ENCODE data around the gene AOX1.

Gene AOX1

DNA sequence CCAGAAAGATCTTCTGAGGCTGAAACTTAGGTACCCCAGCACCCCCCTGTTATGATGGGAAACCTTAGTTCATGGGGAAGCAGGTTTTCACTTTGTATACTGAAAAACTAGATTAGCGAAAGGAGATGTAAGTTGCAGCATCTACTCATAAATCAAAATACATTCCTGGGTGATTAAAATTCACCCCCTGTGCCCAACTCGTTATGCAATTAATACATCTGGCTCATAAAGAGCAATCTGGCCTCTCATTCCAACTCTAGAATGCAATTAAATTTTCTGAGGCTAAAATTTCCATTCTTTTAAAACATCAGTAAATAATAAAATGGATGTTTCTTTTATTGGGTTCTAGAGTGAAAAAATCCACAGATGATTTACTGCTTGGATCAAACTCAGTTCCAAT is 115.0 kb downstream of the AOX1 start:
- no peak for DNase-seq (ENCODE audit: extremely low read depth, low read depth)
- TF ChIP-seq CTCF (IDR thresholded peaks at IDR 0.05; ENCODE audit: low read depth, low read length): no peak

GRCh38 chr2:200702044-200702443 is 116.2 kb downstream of the AOX1 start:
- no peak for DNase-seq (ENCODE audit: extremely low read depth, low read depth)
- no peak for TF ChIP-seq CTCF (IDR thresholded peaks at IDR 0.05; ENCODE audit: low read depth, low read length)

DNA sequence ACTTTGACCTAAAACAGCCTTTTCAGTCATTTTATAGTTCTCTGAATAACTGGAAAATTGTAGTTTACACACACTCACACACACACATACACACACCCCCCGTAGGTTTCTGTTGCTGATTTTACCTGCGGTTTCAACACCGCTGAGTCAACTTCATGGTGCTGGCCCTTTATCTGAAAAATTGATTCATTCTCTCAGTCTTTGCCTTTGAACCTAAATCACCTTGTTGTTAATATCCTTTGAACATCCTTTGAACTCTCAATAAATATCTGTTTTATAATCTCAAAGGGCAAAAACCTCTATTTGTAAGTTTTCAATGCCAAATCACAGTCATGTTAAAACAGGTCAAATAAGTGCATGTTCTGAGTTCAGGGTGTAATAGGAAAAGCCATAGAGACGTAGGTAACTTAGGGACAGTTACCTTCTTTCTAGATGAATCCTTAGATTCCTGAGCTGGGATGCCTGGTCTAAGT is 116.9 kb downstream of the AOX1 start:
- no peak for TF ChIP-seq CTCF (IDR thresholded peaks at IDR 0.05; ENCODE audit: low read depth, low read length)
- DNase-seq (ENCODE audit: extremely low read depth, low read depth): no peak

DNA sequence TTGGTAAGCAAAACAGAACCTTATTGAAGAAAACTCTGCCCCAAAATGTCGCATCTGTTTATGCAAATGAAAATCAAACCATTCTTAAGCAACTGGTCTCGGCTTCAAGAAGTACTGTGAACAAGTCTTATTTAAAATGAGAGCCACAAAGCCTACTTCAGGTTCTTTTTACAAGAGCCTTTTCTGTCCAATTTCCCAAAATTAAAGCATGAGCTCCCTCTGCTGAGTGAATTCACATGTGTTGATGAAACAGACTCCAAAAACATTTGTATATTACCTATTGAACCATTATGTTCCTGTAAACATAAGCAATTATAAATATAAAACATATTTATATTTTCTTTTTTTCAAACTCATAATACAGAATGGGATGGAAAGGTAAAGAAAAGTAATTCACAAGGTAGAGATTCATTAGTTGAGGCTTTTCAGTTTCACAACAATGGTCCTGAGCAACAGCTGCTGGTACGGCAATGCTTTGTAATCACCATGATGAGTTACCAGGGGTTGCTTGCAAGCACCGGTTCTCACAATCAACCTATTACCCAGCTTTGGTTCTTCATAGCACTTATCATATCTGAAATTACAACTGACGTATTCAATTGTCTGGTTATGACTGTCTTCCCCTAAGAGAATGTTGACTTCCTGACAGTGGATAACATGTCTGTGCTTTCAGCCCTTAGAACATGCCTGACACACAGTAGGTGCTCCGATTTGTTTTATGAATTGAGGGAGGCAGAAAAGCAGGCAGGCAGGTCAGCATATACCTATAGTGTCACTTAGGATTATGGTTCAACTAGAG is 117.5 kb downstream of the AOX1 start:
- peak; percentile 66 for DNase-seq (ENCODE audit: extremely low read depth, low read depth)
- TF ChIP-seq CTCF (IDR thresholded peaks at IDR 0.05; ENCODE audit: low read depth, low read length): peak; percentile 58

- DNase-seq (ENCODE audit: extremely low read depth, low read depth): no peak
- TF ChIP-seq CTCF (IDR thresholded peaks at IDR 0.05; ENCODE audit: low read depth, low read length): no peak
Measured at GRCh38 chr2:200703926-200704637, 118.3 kb downstream of the AOX1 start.

GRCh38 chr2:200705305-200706041 is 119.7 kb downstream of the AOX1 start:
- no peak for DNase-seq (ENCODE audit: extremely low read depth, low read depth)
- TF ChIP-seq CTCF (IDR thresholded peaks at IDR 0.05; ENCODE audit: low read depth, low read length): peak; percentile 16
